Endothelial cell of umbilical vein (primary cell): ENCODE data around the gene SIPA1.

Source experiments
- CTCF ChIP-seq, 2 donors: IDR thresholded peaks; 1 replicate in 1 of 2; 2 replicates in 1 of 2; pipeline ENCODE4 v1.5.1; 2011; ENCODE audit warnings: low read length in 2 of 2, mild to moderate bottlenecking in 2 of 2, moderate library complexity in 2 of 2, control low read depth in 1 of 2, inconsistent platforms in 1 of 2, low read depth in 1 of 2; ENCODE audit not compliant: insufficient read depth in 1 of 2; ENCODE audit errors: extremely low read depth in 1 of 2
- EZH2 ChIP-seq: IDR thresholded peaks from 2 replicates; pipeline ENCODE4 v1.6.1; 2012; ENCODE audit warnings: borderline replicate concordance, low read depth, mild to moderate bottlenecking, moderate library complexity, low read length, inconsistent platforms; ENCODE audit not compliant: severe bottlenecking
- FOS ChIP-seq: IDR thresholded peaks from 2 replicates; pipeline ENCODE4 v1.6.1; 2011; ENCODE audit warnings: mild to moderate bottlenecking, low read length, moderate library complexity, borderline replicate concordance; ENCODE audit not compliant: insufficient read depth
- JUN ChIP-seq: IDR thresholded peaks from 2 replicates; pipeline ENCODE4 v1.6.1; 2011; ENCODE audit warnings: borderline replicate concordance, low read depth; ENCODE audit not compliant: insufficient read length, insufficient read depth
- POLR2A ChIP-seq: IDR thresholded peaks from 2 replicates; pipeline ENCODE4 v1.6.1; 2012; ENCODE audit warnings: low read depth, mild to moderate bottlenecking, control low read depth, low read length
- POLR2AphosphoS5 ChIP-seq: IDR thresholded peaks from 2 replicates; pipeline ENCODE4 v1.6.1; 2012; ENCODE audit warnings: low read depth, mild to moderate bottlenecking, control low read depth, low read length, moderate library complexity; ENCODE audit not compliant: insufficient read depth

- TF ChIP-seq POLR2A (peak; percentile 30), CTCF (IDR thresholded peaks at IDR 0.05; ENCODE audit: extremely low read depth in 1 of 2, insufficient read depth in 1 of 2, low read depth in 1 of 2, low read length in 2 of 2) (no peak), POLR2AphosphoS5 (peak; percentile 53), JUN (no peak), EZH2 (no peak), FOS (no peak)
These were observed 41.4 kb upstream of the SIPA1 start for GRCh38 chr11:65596520-65596919.
